ENCODE results near the gene LRMDA.

The LRMDA gene

GRCh38 chr10:75505293-75505692 is 73.9 kb downstream of the LRMDA start:
- Histone ChIP-seq H3K9me3 (ENCODE audit: insufficient read depth, low read length) (no peaks in the 10 kb centered on the region), H3K4me1 (ENCODE audit: low read length) (no peaks in the 10 kb centered on the region), H3K4me3 (ENCODE audit: low read length) (no peak overlapping the region), H3K79me2 (ENCODE audit: low read length) (no peaks in the 10 kb centered on the region), H3K27me3 (ENCODE audit: low read depth, low read length) (no peaks in the 10 kb centered on the region), H3K9ac (ENCODE audit: low read length) (no peak overlapping the region), H4K20me1 (ENCODE audit: insufficient read depth, low read length) (no peaks in the 10 kb centered on the region), H3K4me2 (ENCODE audit: low read length) (no peak overlapping the region), H3K36me3 (replicated peaks; ENCODE audit: low read depth, low read length) (no peaks in the 10 kb centered on the region), H3K27ac (ENCODE audit: low read length) (no peak overlapping the region), H2AFZ (ENCODE audit: low read depth, low read length) (no peak overlapping the region)
- no peak for TF ChIP-seq EZH2phosphoT487 (IDR thresholded peaks at IDR 0.05; ENCODE audit: low read depth)
- TF ChIP-seq CTCF (IDR thresholded peaks at IDR 0.05; ENCODE audit: low read depth, low read length), result no peak

GRCh38 chr10:75505840-75506506 is 74.5 kb downstream of the LRMDA start:
- Histone ChIP-seq H3K4me1 (ENCODE audit: low read length) (no peaks in the 10 kb centered on the region), H3K4me3 (ENCODE audit: low read length) (no peak overlapping the region), H3K36me3 (replicated peaks; ENCODE audit: low read depth, low read length) (no peaks in the 10 kb centered on the region), H3K9me3 (ENCODE audit: insufficient read depth, low read length) (no peaks in the 10 kb centered on the region), H3K9ac (ENCODE audit: low read length) (no peak overlapping the region), H3K79me2 (ENCODE audit: low read length) (no peaks in the 10 kb centered on the region), H3K27me3 (ENCODE audit: low read depth, low read length) (no peaks in the 10 kb centered on the region), H3K4me2 (ENCODE audit: low read length) (no peak overlapping the region), H3K27ac (ENCODE audit: low read length) (no peak overlapping the region), H4K20me1 (ENCODE audit: insufficient read depth, low read length) (no peaks in the 10 kb centered on the region), H2AFZ (ENCODE audit: low read depth, low read length) (no peak overlapping the region)
- TF ChIP-seq CTCF (IDR thresholded peaks at IDR 0.05; ENCODE audit: low read depth, low read length) (no peak), EZH2phosphoT487 (IDR thresholded peaks at IDR 0.05; ENCODE audit: low read depth) (no peak)

- H4K20me1 ChIP-seq (ENCODE audit: insufficient read depth, low read length), result no peaks in the 10 kb centered on the region
- no peak overlapping the region for H2AFZ ChIP-seq (ENCODE audit: low read depth, low read length)
- no peaks in the 10 kb centered on the region for H3K27me3 ChIP-seq (ENCODE audit: low read depth, low read length)
- H3K27ac ChIP-seq (ENCODE audit: low read length), result no peak overlapping the region
- no peaks in the 10 kb centered on the region for H3K36me3 ChIP-seq (replicated peaks; ENCODE audit: low read depth, low read length)
- no peaks in the 10 kb centered on the region for H3K9me3 ChIP-seq (ENCODE audit: insufficient read depth, low read length)
- H3K4me2 ChIP-seq (ENCODE audit: low read length), result no peak overlapping the region
- no peaks in the 10 kb centered on the region for H3K79me2 ChIP-seq (ENCODE audit: low read length)
- H3K9ac ChIP-seq (ENCODE audit: low read length), result no peak overlapping the region
- TF ChIP-seq EZH2phosphoT487 (IDR thresholded peaks at IDR 0.05; ENCODE audit: low read depth) (no peak), CTCF (IDR thresholded peaks at IDR 0.05; ENCODE audit: low read depth, low read length) (no peak)
- no peak overlapping the region for H3K4me3 ChIP-seq (ENCODE audit: low read length)
- H3K4me1 ChIP-seq (ENCODE audit: low read length), result no peaks in the 10 kb centered on the region
Measured at GRCh38 chr10:75506930-75507329, 75.5 kb downstream of the LRMDA start.

GRCh38 chr10:75507469-75507868 is 76.0 kb downstream of the LRMDA start:
- H3K36me3 ChIP-seq (replicated peaks; ENCODE audit: low read depth, low read length), result no peaks in the 10 kb centered on the region
- no peak overlapping the region for H3K4me3 ChIP-seq (ENCODE audit: low read length)
- H3K27me3 ChIP-seq (ENCODE audit: low read depth, low read length), result no peaks in the 10 kb centered on the region
- H4K20me1 ChIP-seq (ENCODE audit: insufficient read depth, low read length), result no peaks in the 10 kb centered on the region
- H3K9me3 ChIP-seq (ENCODE audit: insufficient read depth, low read length), result no peaks in the 10 kb centered on the region
- no peak overlapping the region for H3K27ac ChIP-seq (ENCODE audit: low read length)
- no peaks in the 10 kb centered on the region for H3K79me2 ChIP-seq (ENCODE audit: low read length)
- no peak overlapping the region for H3K4me2 ChIP-seq (ENCODE audit: low read length)
- no peak for TF ChIP-seq CTCF (IDR thresholded peaks at IDR 0.05; ENCODE audit: low read depth, low read length)
- TF ChIP-seq EZH2phosphoT487 (IDR thresholded peaks at IDR 0.05; ENCODE audit: low read depth), result no peak
- H2AFZ ChIP-seq (ENCODE audit: low read depth, low read length), result no peak overlapping the region
- no peaks in the 10 kb centered on the region for H3K4me1 ChIP-seq (ENCODE audit: low read length)
- no peak overlapping the region for H3K9ac ChIP-seq (ENCODE audit: low read length)

Measured in OCI-LY3 (cell line).